GM10248 (cell line): ENCODE data around the gene PYGB.
"Not testable (repeated sequence)": the region's sequence is repeated elsewhere in the genome, so short reads cannot be mapped to it uniquely, and the experiment has no call there.

Source experiments
- CTCF ChIA-PET: fragments of 300-600 bp; sonication (Branson Sonifier 250); formaldehyde crosslinking; extraction: SDS; loops from one replicate; lab custom pipeline; 2021; ENCODE audit warnings: antibody characterized with exemption; lab: Yijun Ruan, JAX
- POLR2A ChIA-PET: fragments of 350-650 bp; sonication (Branson Sonifier 250); formaldehyde crosslinking; extraction: SDS; loops from one replicate; lab custom pipeline; 2020; ENCODE audit warnings: antibody characterized with exemption; lab: Yijun Ruan, JAX
- DNase-seq: peaks from one replicate; pipeline ENCODE4 v3.0.0; 2012; ENCODE audit errors: extremely low spot score
- CTCF ChIP-seq: IDR thresholded peaks from 2 replicates; pipeline ENCODE4 v1.5.1; 2012; ENCODE audit warnings: mild to moderate bottlenecking, low read depth; ENCODE audit errors: extremely low read depth, missing control alignments, control extremely low read depth

The PYGB gene

GRCh38 chr20:25257130-25257529 is 9.2 kb downstream of the PYGB start:
- no peak for DNase-seq
- no peak for TF ChIP-seq CTCF
- ChIA-PET POLR2A (no interaction called here), CTCF (interaction anchor here (2.9 kb wide), 1 partner anchor 10 kb away, joined by 11 read pairs; the partner anchor contains the start of gene PYGB)

- POLR2A ChIA-PET: no interaction called here
Measured at GRCh38 chr20:25257756-25258475, 10.0 kb downstream of the PYGB start.

GRCh38 chr20:25258476-25258805 is 10.6 kb downstream of the PYGB start:
- POLR2A ChIA-PET: no interaction called here

More at GRCh38 chr20:25257756-25258475, 10.0 kb downstream of the PYGB start:
- CTCF ChIA-PET: interaction anchor here (1.0 to 2.9 kb wide), 2 partner anchors 10 to 140 kb away, joined by 3 to 11 read pairs; partner anchors contain the start of gene PYGB
- DNase-seq: no peak
- TF ChIP-seq CTCF: no peak

GRCh38 chr20:25258828-25259227 is 10.9 kb downstream of the PYGB start:
- no peak for TF ChIP-seq CTCF
- POLR2A ChIA-PET: no interaction called here
- CTCF ChIA-PET: interaction anchor here (2.9 kb wide), 1 partner anchor 11 kb away, joined by 11 read pairs; the partner anchor contains the start of gene PYGB
- no peak for DNase-seq

More at GRCh38 chr20:25258476-25258805, 10.6 kb downstream of the PYGB start:
- no peak for TF ChIP-seq CTCF
- DNase-seq: no peak
- CTCF ChIA-PET: interaction anchor here (1.0 to 2.9 kb wide), 2 partner anchors 11 to 140 kb away, joined by 3 to 11 read pairs; partner anchors contain the start of gene PYGB

- TF ChIP-seq CTCF: no peak
- no peak for DNase-seq
- ChIA-PET POLR2A (no interaction called here), CTCF (interaction anchor here (1.0 to 2.9 kb wide), 4 partner anchors 9 to 140 kb away, joined by 3 to 11 read pairs (median 3); partner anchors contain the start of gene PYGB)
Measured at GRCh38 chr20:25259358-25259757, 11.5 kb downstream of the PYGB start.

GRCh38 chr20:25259788-25260254 is 11.9 kb downstream of the PYGB start:
- DNase-seq: no peak
- ChIA-PET POLR2A (no interaction called here), CTCF (interaction anchor here (0.8 to 2.9 kb wide), 5 partner anchors 9 to 139 kb away, joined by 3 to 11 read pairs (median 3); partner anchors contain the start of gene PYGB)
- TF ChIP-seq CTCF: no peak

- CTCF ChIA-PET: interaction anchor here (1.1 to 1.4 kb wide), 3 partner anchors 12 to 39 kb away, joined by 3 to 5 read pairs (median 3); no protein-coding TSS in a partner anchor
- DNase-seq, POLR2A ChIA-PET: not testable (repeated sequence)
Measured at GRCh38 chr20:25260770-25261437, 13.0 kb downstream of the PYGB start.
